NB4 (cell line): Measurements from ENCODE around the gene PLA2R1.
A peak's percentile ranks its signal among the peaks of the same experiment; 100 is the strongest.

Experiments used
- DNase-seq: peaks from one replicate; pipeline ENCODE4 v3.0.0; 2010; ENCODE audit warnings: low read depth
- H3K4me3 ChIP-seq: one replicate; pipeline ENCODE4 v1.5.1; 2011; ENCODE audit warnings: mild to moderate bottlenecking, low read depth, low read length, moderate library complexity
- MYC ChIP-seq: IDR thresholded peaks from 2 replicates; pipeline ENCODE4 v1.6.1; 2011; ENCODE audit warnings: low read depth, low read length
- POLR2A ChIP-seq: IDR thresholded peaks from 2 replicates; pipeline ENCODE4 v1.6.1; 2011; ENCODE audit warnings: mild to moderate bottlenecking; ENCODE audit not compliant: insufficient read length; ENCODE audit errors: extremely low read depth
- TF ChIP-seq, protein P1 (sequence below): IDR thresholded peaks from 2 replicates; pipeline ENCODE4 v1.6.1; 2011; ENCODE audit warnings: low read depth, low read length
- TF ChIP-seq, protein P2 (sequence below): IDR thresholded peaks from one replicate; pipeline ENCODE4 v1.5.1; 2012; ENCODE audit warnings: low read depth, low read length

PLA2R1 gene

DNA sequence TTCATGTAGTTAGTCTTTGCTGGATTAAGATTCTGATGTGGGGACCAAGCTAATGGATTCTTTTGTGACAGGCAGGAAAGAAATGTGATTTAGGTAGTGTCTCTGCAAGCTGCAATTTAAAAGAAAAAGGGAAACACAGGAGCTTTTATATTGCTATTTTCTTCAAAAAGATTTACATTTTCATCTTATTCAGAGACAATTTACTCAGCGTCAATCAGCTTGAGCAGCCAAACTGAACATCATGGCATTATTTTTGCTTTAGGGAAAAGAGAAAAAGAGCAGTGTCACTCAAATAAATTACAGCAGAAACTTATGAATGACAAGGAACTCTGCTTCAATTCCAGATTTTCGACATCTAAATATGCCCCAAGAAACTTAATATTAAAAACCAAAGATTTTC lies 67.4 kb downstream of the PLA2R1 start:
- DNase-seq = no peak
- H3K4me3 ChIP-seq = no peak overlapping the region
- no peak for TF ChIP-seq POLR2A
- TF ChIP-seq, protein P1, sequence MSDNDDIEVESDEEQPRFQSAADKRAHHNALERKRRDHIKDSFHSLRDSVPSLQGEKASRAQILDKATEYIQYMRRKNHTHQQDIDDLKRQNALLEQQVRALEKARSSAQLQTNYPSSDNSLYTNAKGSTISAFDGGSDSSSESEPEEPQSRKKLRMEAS = no peak
- TF ChIP-seq, protein P2, sequence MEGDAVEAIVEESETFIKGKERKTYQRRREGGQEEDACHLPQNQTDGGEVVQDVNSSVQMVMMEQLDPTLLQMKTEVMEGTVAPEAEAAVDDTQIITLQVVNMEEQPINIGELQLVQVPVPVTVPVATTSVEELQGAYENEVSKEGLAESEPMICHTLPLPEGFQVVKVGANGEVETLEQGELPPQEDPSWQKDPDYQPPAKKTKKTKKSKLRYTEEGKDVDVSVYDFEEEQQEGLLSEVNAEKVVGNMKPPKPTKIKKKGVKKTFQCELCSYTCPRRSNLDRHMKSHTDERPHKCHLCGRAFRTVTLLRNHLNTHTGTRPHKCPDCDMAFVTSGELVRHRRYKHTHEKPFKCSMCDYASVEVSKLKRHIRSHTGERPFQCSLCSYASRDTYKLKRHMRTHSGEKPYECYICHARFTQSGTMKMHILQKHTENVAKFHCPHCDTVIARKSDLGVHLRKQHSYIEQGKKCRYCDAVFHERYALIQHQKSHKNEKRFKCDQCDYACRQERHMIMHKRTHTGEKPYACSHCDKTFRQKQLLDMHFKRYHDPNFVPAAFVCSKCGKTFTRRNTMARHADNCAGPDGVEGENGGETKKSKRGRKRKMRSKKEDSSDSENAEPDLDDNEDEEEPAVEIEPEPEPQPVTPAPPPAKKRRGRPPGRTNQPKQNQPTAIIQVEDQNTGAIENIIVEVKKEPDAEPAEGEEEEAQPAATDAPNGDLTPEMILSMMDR = no peak
- TF ChIP-seq MYC = no peak

DNA sequence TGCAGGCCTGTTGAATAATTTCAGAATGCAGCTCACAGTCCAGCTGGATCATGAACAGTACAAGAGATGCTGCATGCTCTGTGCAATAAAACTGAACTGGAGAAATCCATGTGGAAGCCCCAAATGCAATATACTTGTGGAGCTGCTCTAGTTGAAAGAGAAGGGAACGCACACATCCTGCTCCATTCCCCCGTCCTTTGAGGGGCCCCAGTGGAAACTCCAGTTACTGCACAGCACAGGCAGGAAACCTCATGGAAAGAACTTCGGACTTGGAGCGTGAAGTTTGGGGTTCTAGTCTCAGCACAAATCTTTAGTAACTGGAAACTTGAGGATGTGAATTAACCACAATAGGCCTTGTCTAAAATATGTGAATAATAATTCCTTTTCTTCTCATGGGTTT lies 73.2 kb downstream of the PLA2R1 start:
- H3K4me3 ChIP-seq = no peak overlapping the region
- DNase-seq = no peak
- no peak for TF ChIP-seq MYC
- TF ChIP-seq POLR2A = no peak
- TF ChIP-seq, protein P2 = no peak
- TF ChIP-seq, protein P1 = no peak

DNA sequence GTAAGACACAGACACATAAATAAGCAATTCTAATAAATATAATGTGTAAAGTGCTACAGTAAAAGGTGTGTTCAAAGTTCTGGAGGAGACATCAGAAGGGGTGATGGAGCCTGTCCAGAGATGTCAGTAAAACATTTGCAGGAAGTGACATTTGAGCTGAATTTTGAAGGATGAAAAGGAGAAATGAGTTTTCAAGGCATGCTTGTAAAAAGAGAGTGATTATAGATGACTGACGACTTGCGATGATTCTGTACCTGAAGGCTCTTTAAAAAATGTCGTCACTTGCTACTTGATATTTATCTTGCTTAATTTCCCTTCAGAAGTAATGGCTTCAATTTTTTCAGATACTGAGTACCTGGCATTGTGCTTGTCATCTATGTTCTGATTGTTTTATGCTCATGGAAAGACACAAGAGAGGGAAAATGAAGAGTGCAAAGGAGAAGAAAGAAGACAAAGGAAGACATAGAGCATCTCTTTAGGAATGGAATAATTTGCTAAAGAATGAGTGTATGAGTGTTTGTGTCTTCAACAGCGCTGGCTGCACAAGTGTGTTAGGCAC lies 73.9 kb downstream of the PLA2R1 start:
- no peak overlapping the region for H3K4me3 ChIP-seq
- TF ChIP-seq MYC = no peak
- TF ChIP-seq, protein P1 = no peak
- TF ChIP-seq, protein P2 = no peak
- TF ChIP-seq POLR2A = no peak
- no peak for DNase-seq

DNA sequence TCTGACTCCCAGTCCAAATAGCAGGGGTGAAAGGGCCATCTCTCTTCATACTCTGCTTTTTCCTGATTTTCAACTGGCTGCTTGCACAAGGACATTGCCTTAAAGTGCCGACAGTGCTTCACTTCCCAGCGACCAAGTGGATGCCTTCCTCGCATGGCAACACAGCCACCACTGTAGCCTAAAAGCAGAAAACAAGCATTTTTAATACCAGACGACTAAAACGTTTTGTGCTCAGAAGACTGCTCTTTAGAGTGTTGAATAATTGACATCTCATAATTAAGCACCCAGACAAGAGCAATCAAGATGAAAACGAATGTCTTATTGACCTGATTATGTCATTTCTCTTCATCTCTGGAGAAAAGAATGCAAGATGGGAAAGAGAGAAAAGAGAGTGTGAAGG lies 75.2 kb downstream of the PLA2R1 start:
- DNase-seq = no peak
- H3K4me3 ChIP-seq = no peak overlapping the region
- TF ChIP-seq, protein P2 = no peak
- TF ChIP-seq POLR2A = no peak
- TF ChIP-seq MYC = no peak
- TF ChIP-seq, protein P1 = no peak

DNA sequence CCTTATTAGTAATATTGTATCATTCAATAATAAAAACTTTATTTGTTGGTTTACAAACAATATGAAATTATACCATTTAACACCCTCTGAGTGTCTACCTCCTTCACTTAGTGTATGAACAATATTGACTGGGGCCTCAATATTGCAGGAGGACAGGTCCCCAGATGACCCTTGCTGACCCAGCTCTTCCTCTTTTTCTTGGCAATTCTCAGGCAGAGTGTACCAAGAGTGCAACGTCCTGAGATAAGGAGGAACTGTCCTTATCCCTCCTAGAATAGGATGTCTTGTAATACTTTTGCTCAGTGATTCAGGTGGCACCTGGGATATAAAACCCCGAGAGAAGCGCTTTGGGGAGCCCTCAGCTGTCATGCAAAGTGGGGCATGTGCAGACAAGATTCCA lies 76.8 kb downstream of the PLA2R1 start:
- H3K4me3 ChIP-seq = no peak overlapping the region
- TF ChIP-seq MYC (no peak), POLR2A (no peak)
- TF ChIP-seq, protein P1 = no peak
- TF ChIP-seq, protein P2 = no peak
- peak; percentile 41 for DNase-seq

DNA sequence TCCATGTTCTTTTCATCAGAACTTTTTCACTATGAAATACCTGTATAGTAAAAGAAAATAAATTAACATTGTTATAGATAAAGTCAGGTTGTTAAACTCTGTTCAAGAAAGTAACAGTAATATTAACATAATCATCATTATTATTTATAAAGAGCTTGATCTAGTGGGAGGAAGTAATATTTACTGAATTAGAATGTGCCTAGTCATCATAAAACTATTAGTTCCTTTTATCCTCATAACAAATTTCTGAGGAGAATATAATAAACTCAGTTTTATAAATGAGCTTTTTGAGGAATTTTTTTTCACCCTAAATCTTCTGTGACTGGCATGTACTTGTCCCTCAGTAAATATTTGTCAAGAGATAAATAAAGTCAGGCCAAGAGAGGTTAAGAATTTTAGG lies 78.4 kb downstream of the PLA2R1 start:
- no peak for DNase-seq
- TF ChIP-seq MYC = no peak
- no peak for TF ChIP-seq POLR2A
- TF ChIP-seq, protein P2 = no peak
- TF ChIP-seq, protein P1 = no peak
- no peak overlapping the region for H3K4me3 ChIP-seq
